Esophagus mucosa (tissue), 1 donor: ENCODE results near the gene MEI1. TPM values are rescaled to one million over a fixed set of nuclear protein-coding genes. Genes with fewer than 3 reads are reported as not detected.
A peak's percentile ranks its signal among the peaks of the same experiment; 100 is the strongest.

Experiments
- ATAC-seq: fragments of 200-7000 bp; cut with Tn5 transposase; one replicate; pipeline ENCODE4 v1.9.1; 2020
- total RNA-seq: library from RNA; stranded (reverse); gene quantifications from one replicate; pipeline ENCODE4 v1.2.4, GENCODE V29; 2023
- donor health status: DM: yes; HTN: yes; CAD: no.

The MEI1 gene
- total RNA-seq, 1 donor from 2014 or later: 1.3 TPM

- no peak for ATAC-seq
Measured at GRCh38 chr22:41752011-41752970, 53.0 kb downstream of the MEI1 start.

DNA sequence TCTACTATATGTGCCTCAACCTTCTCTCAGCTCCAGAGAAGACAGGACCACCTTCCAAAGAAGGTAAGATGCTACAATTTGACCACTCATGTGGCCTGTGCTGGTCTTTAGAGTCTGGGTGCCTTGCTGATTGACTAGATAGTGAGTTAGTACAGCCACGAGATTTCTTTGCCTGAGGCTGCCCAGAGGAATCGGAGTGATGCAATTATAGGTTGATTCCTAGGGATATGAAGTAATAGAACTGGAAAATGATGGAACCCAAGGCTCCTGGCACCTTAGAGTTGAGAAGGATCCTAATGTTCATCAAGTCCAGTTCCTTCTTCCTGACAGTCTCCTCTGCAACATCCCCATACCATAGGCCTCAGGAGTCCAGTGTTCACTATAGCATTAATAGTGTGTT lies 54.7 kb downstream of the MEI1 start:
- ATAC-seq: no peak

DNA sequence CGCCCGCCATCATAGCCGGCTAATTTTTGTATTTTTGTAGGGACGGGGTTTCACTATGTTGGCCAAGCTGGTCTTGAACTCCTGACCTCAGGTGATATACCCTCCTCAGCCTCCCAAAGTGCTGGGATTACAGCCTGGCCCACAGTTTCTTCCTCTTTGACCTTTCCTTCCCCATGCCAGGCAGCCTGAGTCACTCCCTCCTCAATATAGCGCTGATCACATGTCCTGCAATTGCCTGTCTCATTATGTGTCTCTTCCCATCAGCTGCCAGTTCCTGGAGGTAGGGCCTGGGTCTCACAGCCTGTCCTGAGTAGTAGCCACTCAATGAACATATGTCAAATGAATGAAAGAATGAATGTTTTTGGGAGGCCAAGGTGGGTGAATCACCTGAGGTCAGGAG lies 58.2 kb downstream of the MEI1 start:
- peak; percentile 61 for ATAC-seq

- ATAC-seq: no peak
Measured at GRCh38 chr22:41758231-41758630, 58.9 kb downstream of the MEI1 start.

GRCh38 chr22:41762980-41763779 lies 63.9 kb downstream of the MEI1 start:
- ATAC-seq: peak; percentile 96

- ATAC-seq: no peak
Measured at GRCh38 chr22:41766476-41766875, 67.2 kb downstream of the MEI1 start.

DNA sequence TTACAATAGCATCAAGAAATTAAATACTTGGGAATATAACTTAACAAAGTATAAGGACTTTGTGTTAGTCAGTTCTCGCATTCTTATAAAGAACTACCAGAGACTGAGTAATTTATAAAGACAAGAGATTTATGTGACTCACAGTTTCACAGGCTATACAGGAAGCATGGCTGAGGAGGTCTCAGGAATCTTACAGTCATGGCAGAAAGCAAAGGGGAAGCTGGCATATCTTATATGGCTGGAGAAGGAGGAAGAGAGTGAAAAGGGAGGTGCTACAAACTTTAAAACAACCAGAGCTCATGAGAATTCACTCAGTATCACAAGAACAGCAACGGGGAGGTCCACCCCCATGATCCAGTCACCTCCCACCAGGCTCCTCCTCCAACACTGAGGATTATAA lies 69.1 kb downstream of the MEI1 start:
- peak; percentile 72 for ATAC-seq

- peak; percentile 55 for ATAC-seq
Measured at GRCh38 chr22:41770715-41771468, 71.6 kb downstream of the MEI1 start.

GRCh38 chr22:41772198-41772597 lies 72.9 kb downstream of the MEI1 start:
- ATAC-seq: peak; percentile 50

DNA sequence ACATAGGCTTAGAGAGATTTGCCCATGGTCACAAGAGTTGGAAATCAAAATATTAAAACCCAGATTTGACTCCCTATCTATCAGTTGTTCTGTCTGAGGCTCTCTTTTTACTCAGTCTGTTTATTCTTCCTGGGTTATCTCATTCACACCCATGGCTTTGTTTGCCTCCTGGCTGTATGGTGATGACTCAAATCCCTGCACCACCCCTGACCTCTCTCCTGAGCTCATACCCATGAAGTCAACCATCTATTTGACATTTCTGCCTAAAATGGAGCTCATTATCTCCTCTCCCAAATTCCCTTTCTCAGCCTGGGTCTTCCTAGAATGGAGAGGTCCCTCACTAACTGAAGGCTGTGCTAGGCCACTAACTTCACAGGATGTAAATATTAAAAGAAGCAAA lies 73.3 kb downstream of the MEI1 start:
- ATAC-seq: peak; percentile 67

- ATAC-seq: no peak
Measured at GRCh38 chr22:41775338-41775737, 76.0 kb downstream of the MEI1 start.

DNA sequence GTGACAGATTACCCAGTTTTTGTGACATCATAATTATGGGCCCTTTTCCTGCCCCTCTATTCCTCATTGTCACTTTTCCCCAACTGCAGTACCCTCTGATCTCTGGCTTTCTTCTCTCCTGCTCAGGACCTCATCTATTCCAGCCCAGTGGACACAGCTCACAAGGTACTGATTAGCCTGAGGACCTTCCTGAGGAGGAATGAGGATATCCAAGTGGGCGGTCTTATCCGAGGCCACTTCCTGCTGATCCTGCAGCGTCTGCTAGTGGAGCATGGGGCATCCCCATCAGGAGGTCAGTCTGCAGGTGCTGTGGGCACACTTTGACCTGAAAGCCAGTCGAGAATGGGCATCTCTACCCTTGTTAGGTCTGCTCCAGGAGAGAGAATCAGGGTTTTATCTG lies 76.7 kb downstream of the MEI1 start:
- ATAC-seq: no peak

GRCh38 chr22:41776381-41776780 lies 77.1 kb downstream of the MEI1 start:
- no peak for ATAC-seq

- ATAC-seq: no peak
Measured at GRCh38 chr22:41777749-41778425, 78.6 kb downstream of the MEI1 start.

DNA sequence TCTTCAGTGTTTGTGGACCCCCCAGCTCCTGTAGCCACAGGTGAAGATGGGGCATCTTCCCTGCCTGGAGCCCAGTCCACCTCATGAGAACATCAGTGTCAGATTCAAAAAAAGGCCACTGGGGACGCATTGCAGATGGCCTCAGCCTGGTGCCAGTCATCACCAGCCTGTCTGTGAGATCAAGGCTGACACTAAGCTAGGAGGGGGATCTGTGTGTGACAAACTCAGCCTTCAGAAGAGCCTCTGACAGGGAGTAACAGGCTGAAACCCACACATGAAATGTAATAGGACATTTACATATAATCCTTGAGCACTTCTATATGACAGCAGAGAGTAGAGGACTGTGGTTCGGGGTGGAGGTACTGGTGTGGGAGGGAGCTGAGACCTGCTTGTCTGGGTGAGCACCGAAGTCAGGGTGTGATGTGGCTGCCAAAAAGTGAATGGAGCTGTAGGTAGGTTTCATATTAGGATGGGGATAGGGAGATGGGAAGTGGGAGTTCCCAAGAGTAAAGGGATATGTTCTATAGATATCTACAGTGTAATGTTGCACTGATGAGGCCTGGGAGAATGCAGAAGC lies 80.7 kb downstream of the MEI1 start:
- no peak for ATAC-seq

DNA sequence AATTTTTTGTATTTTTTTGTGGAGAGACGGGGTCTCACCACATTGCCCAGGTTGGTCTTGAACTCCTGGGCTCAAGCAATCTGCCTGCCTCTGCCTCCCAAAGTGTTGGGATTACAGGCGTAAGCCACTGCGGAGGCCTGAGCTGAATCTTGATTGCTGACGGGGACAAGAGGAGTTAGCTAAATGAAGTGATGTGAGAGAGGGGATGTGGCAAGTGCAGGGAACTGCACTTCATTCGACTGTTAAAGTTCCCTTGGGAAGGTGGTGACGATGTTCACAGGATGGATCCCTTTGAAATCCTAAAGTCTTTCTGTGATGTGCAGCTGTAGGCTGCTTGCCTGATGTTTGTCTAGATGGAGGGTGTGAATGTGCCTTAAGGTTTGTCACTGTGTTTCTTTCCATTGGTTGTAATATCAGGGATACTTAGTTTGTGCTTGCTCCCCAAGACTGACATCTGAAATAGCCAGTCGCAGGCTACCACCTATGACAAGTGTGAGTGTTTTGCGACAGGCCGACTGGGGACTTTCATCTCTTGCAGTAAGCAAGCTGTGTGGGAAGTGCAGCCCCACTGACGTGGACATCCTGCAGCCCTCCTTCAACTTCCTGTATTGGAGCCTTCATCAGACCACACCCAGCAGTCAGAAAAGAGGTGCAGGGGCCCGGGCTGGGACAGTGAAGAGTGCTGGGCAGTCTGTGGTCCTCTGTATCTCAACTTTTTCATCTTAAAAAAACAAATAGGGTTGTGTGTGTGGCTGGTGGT lies 81.6 kb downstream of the MEI1 start:
- peak; percentile 68 for ATAC-seq

- peak; percentile 19 for ATAC-seq
Measured at GRCh38 chr22:41781507-41781906, 82.2 kb downstream of the MEI1 start.

DNA sequence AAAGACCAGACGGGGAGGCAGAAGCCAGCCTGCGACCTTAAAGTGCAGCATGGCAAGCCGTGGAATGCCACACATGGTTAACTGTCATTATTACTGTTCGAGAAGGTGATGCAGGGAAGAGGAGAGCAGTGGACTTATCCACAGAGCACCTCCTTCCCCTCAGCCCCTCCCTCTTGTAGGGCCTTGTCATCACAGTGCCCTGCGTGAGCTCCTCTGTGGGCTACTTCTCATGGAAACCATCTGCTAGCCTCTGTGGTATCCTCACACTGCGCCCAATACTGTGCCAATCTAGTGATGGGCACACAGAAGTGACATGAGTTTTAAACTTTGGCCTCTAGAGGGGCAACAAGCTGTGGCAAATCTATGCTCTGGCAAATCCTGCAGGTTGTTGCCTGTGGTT lies 83.0 kb downstream of the MEI1 start:
- ATAC-seq: no peak

DNA sequence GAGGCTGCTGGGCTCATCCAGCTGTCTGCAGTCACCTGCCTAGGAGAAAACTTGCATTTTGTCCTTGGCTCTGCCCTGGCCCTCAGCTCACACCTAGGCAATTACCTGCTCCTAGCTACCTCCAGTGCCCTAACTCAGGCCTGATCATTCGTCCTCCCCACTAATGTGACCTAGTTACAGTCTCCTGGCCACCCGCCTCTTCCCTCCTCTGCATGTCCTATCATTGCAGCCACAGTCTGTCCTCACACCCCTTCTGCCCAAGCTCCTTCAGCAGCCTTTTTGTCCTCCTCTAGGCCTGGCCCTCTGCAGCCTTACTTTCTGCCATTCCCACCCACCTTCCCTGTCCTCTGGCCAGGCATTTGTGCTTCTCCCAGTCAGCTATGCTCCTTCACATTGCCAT lies 83.4 kb downstream of the MEI1 start:
- no peak for ATAC-seq

- no peak for ATAC-seq
Measured at GRCh38 chr22:41787331-41787730, 88.0 kb downstream of the MEI1 start.

DNA sequence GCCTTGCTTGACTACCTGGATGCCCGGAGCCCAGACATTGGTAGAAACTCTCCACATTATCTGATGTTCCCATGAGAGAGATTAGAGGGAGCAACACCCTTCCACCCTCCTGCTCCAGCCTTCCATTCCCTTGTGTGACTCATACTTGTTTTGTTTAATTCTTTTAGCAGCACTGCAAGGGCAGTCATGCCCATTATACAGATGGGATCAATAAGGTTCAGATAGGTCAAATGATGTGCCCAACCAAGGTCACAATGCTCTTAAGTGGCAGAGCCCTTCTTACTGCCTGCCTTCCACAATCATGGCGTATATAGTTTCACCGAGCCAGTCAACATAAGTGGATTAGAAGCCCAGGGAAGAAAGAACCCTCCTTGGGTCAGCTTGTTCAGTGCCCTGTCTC lies 94.6 kb downstream of the MEI1 start:
- ATAC-seq: no peak
